ENCODE data around the gene ANTXR2.

- TF ChIP-seq CTCF (IDR thresholded peaks at IDR 0.05) (no peak), POLR2A (IDR thresholded peaks at IDR 0.05) (no peak)
Observed at GRCh38 chr4:79864500-79865200, 208.4 kb downstream of the ANTXR2 start.

Data from uterus (tissue), 2 donors.